ENCODE results near the gene ERAP2.

The ERAP2 gene

GRCh38 chr5:96884995-96885394 lies 8.7 kb downstream of the ERAP2 start:
- DNase-seq (ENCODE audit: low spot score), result no peak
- ChIA-PET CTCF (interaction anchor here (1.2 kb wide), 1 partner anchor 16 kb away, joined by 3 read pairs; no protein-coding TSS in a partner anchor), POLR2A (ENCODE audit: low non-redundant PET) (no interaction called here)
- no peak for TF ChIP-seq CTCF (conservative IDR thresholded peaks at IDR 0.05; ENCODE audit: low read depth)
- no peak overlapping the region for H3K27ac ChIP-seq

- DNase-seq (ENCODE audit: low spot score), result no peak
- H3K27ac ChIP-seq, result no peak overlapping the region
- CTCF ChIA-PET, result interaction anchor here (0.6 to 1.2 kb wide), 2 partner anchors 15 to 170 kb away, joined by 3 read pairs; no protein-coding TSS in a partner anchor
- TF ChIP-seq CTCF (conservative IDR thresholded peaks at IDR 0.05; ENCODE audit: low read depth), result no peak
- POLR2A ChIA-PET (ENCODE audit: low non-redundant PET), result no interaction called here
These were observed 9.4 kb downstream of the ERAP2 start for GRCh38 chr5:96885518-96886338.

GRCh38 chr5:96893342-96893741 lies 17.0 kb downstream of the ERAP2 start:
- CTCF ChIA-PET, result interaction anchor here (0.6 kb wide), 1 partner anchor 24 kb away, joined by 3 read pairs; no protein-coding TSS in a partner anchor
- peak; percentile 11 for DNase-seq (ENCODE audit: low spot score)
- no peak overlapping the region for H3K27ac ChIP-seq
- POLR2A ChIA-PET (ENCODE audit: low non-redundant PET), result no interaction called here
- TF ChIP-seq CTCF (conservative IDR thresholded peaks at IDR 0.05; ENCODE audit: low read depth), result no peak

GRCh38 chr5:96896276-96896675 lies 20.0 kb downstream of the ERAP2 start:
- no peak for TF ChIP-seq CTCF (conservative IDR thresholded peaks at IDR 0.05; ENCODE audit: low read depth)
- ChIA-PET CTCF (interaction anchor here (0.5 to 0.7 kb wide), 2 partner anchors 57 to 1381 kb away, joined by 3 read pairs; no protein-coding TSS in a partner anchor), POLR2A (ENCODE audit: low non-redundant PET) (no interaction called here)
- DNase-seq (ENCODE audit: low spot score), result no peak
- no peak overlapping the region for H3K27ac ChIP-seq

- TF ChIP-seq CTCF (conservative IDR thresholded peaks at IDR 0.05; ENCODE audit: low read depth), result no peak
- DNase-seq (ENCODE audit: low spot score), result no peak
- POLR2A ChIA-PET (ENCODE audit: low non-redundant PET), result no interaction called here
- H3K27ac ChIP-seq, result no peak overlapping the region
- CTCF ChIA-PET, result interaction anchor here (0.7 kb wide), 1 partner anchor 1381 kb away, joined by 3 read pairs; no protein-coding TSS in a partner anchor
These were observed 20.5 kb downstream of the ERAP2 start for GRCh38 chr5:96896806-96897205.

GRCh38 chr5:96901384-96901783 lies 25.1 kb downstream of the ERAP2 start:
- DNase-seq (ENCODE audit: low spot score), result no peak
- no peak overlapping the region for H3K27ac ChIP-seq
- ChIA-PET POLR2A (ENCODE audit: low non-redundant PET) (no interaction called here), CTCF (interaction anchor here (0.6 kb wide), 1 partner anchor 16 kb away, joined by 3 read pairs; no protein-coding TSS in a partner anchor)
- no peak for TF ChIP-seq CTCF (conservative IDR thresholded peaks at IDR 0.05; ENCODE audit: low read depth)

Data from RWPE1 (cell line).